GM12878 (cell line): Measurements from ENCODE around the gene ANKRD13B. TPM values are rescaled to one million over a fixed set of nuclear protein-coding genes. Genes with fewer than 3 reads are reported as not detected.

Experiments
- CBFB ChIP-seq: IDR thresholded peaks from 2 replicates; pipeline ENCODE4 v1.6.1; 2016; ENCODE audit warnings: antibody characterized with exemption, low read depth
- CHD2 ChIP-seq: IDR thresholded peaks from 2 replicates; pipeline ENCODE4 v1.6.1; 2011; ENCODE audit warnings: low read depth, low read length, improper control_type of control experiment, borderline replicate concordance
- EGR1 ChIP-seq, 2 experiments: IDR thresholded peaks; 1 replicate in 1 of 2; 2 replicates in 1 of 2; pipeline ENCODE4 v1.6.1; 2011 to 2012; ENCODE audit warnings: low read depth in 2 of 2, low read length in 2 of 2, borderline replicate concordance in 1 of 2, mild to moderate bottlenecking in 1 of 2, moderate library complexity in 1 of 2
- EZH2 ChIP-seq: IDR thresholded peaks from 2 replicates; pipeline ENCODE4 v1.6.1; 2012; ENCODE audit warnings: low read depth, mild to moderate bottlenecking, control low read depth, inconsistent platforms, low read length, borderline replicate concordance; ENCODE audit not compliant: control insufficient read depth
- FOXM1 ChIP-seq: IDR thresholded peaks from 2 replicates; pipeline ENCODE4 v1.6.1; 2012; ENCODE audit warnings: low read depth, mild to moderate bottlenecking, inconsistent platforms, low read length, moderate library complexity
- HDAC2 ChIP-seq: fragments of 200-600 bp; sonication (generic); IDR thresholded peaks from 2 replicates; pipeline ENCODE4 v1.6.1; 2017
- HDGF ChIP-seq: fragments of 450-650 bp; IDR thresholded peaks from 2 replicates; pipeline ENCODE4 v1.6.1; 2016; ENCODE audit warnings: antibody characterized with exemption
- MEF2A ChIP-seq: IDR thresholded peaks from 2 replicates; pipeline ENCODE4 v1.6.1; 2011; ENCODE audit warnings: low read depth, mild to moderate bottlenecking, low read length, moderate library complexity; ENCODE audit not compliant: insufficient read depth
- MTA2 ChIP-seq: fragments of 450-650 bp; IDR thresholded peaks from 2 replicates; pipeline ENCODE4 v1.6.1; 2016; ENCODE audit warnings: low read depth, mild to moderate bottlenecking, moderate library complexity
- NFYB ChIP-seq: IDR thresholded peaks from 2 replicates; pipeline ENCODE4 v1.6.1; 2011; ENCODE audit warnings: low read depth, mild to moderate bottlenecking, low read length, improper control_type of control experiment, moderate library complexity; ENCODE audit not compliant: insufficient read depth
- NRF1 ChIP-seq: conservative IDR thresholded peaks from 2 replicates; pipeline ENCODE4 v1.6.1; 2011; ENCODE audit warnings: mild to moderate bottlenecking, low read depth, low read length, improper control_type of control experiment
- PAX8 ChIP-seq: fragments of 450-650 bp; IDR thresholded peaks from 2 replicates; pipeline ENCODE4 v1.6.1; 2017; ENCODE audit warnings: mild to moderate bottlenecking, moderate library complexity
- PBX3 ChIP-seq: IDR thresholded peaks from 2 replicates; pipeline ENCODE4 v1.6.1; 2011; ENCODE audit warnings: mild to moderate bottlenecking, low read depth, low read length, moderate library complexity; ENCODE audit not compliant: insufficient replicate concordance
- POLR2AphosphoS2 ChIP-seq: IDR thresholded peaks from 2 replicates; pipeline ENCODE4 v1.6.1; 2011; ENCODE audit warnings: low read depth, mild to moderate bottlenecking, low read length, improper control_type of control experiment, moderate library complexity
- SMAD5 ChIP-seq: IDR thresholded peaks from 2 replicates; pipeline ENCODE4 v1.6.1; 2016; ENCODE audit warnings: antibody characterized with exemption, low read depth
- TAF1 ChIP-seq: IDR thresholded peaks from 2 replicates; pipeline ENCODE4 v1.6.1; 2011; ENCODE audit warnings: mild to moderate bottlenecking, low read depth, low read length, borderline replicate concordance
- TCF12 ChIP-seq: IDR thresholded peaks from 2 replicates; pipeline ENCODE4 v1.6.1; 2011; ENCODE audit warnings: low read depth, mild to moderate bottlenecking, low read length
- TCF3 ChIP-seq: IDR thresholded peaks from 2 replicates; pipeline ENCODE4 v1.6.1; 2012; ENCODE audit warnings: low read depth, mild to moderate bottlenecking, low read length, borderline replicate concordance; ENCODE audit not compliant: insufficient read depth
- ZBED1 ChIP-seq: IDR thresholded peaks from 2 replicates; pipeline ENCODE4 v1.6.1; 2016; ENCODE audit warnings: borderline replicate concordance
- polyA plus RNA-seq, 11 experiments: library from polyadenylated mRNA; depleted of rRNA in 4 of 11; unstranded in 6 of 11; stranded (reverse) in 5 of 11; fragments of >200 nt; fragmentation: Nextera tagmentation in 4 of 11; fragmentation: Illumina TruSeq in 1 of 11; extraction: Ambion mirVana in 4 of 11; extraction: Trizol in 1 of 11; gene quantifications; 1 replicate in 1 of 11; 2 replicates in 10 of 11; pipeline versions ENCODE4 v1.2.1 to v1.2.3, GENCODE V29; 2011 to 2016; ENCODE audit warnings: inconsistent platforms in 2 of 11, missing spikeins in 2 of 11, low read depth in 1 of 11
- total RNA-seq, 4 experiments: library from RNA; depleted of rRNA in 3 of 4; stranded (reverse); fragments of >200 nt in 3 of 4; fragmentation: Illumina TruSeq in 1 of 4; extraction: Trizol in 1 of 4; gene quantifications; 2 replicates each; pipeline versions ENCODE4 v1.2.1 to v1.2.3, GENCODE V29; 2013 to 2021
- TF ChIP-seq, protein P1 (sequence below): fragments of 450-650 bp; IDR thresholded peaks from 2 replicates; pipeline ENCODE4 v1.6.1; 2017; ENCODE audit warnings: mild to moderate bottlenecking, moderate library complexity
- TF ChIP-seq, protein P2 (sequence below): fragments of 450-650 bp; IDR thresholded peaks from 2 replicates; pipeline ENCODE4 v1.6.1; 2016; ENCODE audit warnings: mild to moderate bottlenecking, moderate library complexity, borderline replicate concordance

Gene ANKRD13B
- total and polyA plus RNA-seq, 10 of the 15 experiments (the other 5 are each of a cell fraction or from before 2014, with no cell fraction given) = 0.18 to 15.0 (median 2.8) TPM

GRCh38 chr17:29568331-29569244 is 24.3 kb upstream of the ANKRD13B start, which contains the start of gene TP53I13 (continued):
- TF ChIP-seq EGR1 (IDR thresholded peaks at IDR 0.05; ENCODE audit: borderline replicate concordance in 1 of 2, low read depth in 2 of 2, low read length in 2 of 2) (peak in 1 of 2 experiments; percentile 65; a peak in 1 of 3 replicates), PBX3 (no peak), ZBED1 (no peak), HDGF (no peak), TCF3 (no peak), TAF1 (no peak), MTA2 (no peak), POLR2AphosphoS2 (no peak; the same call in 1 of the 2 replicates), PAX8 (no peak), MEF2A (no peak), CBFB (no peak), SMAD5 (no peak; the same call in 1 of the 2 replicates), TCF12 (0 out of 2 replicates have a peak, but pooled peaks have one; percentile 2), NRF1 (no peak), CHD2 (no peak), FOXM1 (no peak), EZH2 (no peak), HDAC2 (no peak), NFYB (no peak)
- TF ChIP-seq, protein P1, sequence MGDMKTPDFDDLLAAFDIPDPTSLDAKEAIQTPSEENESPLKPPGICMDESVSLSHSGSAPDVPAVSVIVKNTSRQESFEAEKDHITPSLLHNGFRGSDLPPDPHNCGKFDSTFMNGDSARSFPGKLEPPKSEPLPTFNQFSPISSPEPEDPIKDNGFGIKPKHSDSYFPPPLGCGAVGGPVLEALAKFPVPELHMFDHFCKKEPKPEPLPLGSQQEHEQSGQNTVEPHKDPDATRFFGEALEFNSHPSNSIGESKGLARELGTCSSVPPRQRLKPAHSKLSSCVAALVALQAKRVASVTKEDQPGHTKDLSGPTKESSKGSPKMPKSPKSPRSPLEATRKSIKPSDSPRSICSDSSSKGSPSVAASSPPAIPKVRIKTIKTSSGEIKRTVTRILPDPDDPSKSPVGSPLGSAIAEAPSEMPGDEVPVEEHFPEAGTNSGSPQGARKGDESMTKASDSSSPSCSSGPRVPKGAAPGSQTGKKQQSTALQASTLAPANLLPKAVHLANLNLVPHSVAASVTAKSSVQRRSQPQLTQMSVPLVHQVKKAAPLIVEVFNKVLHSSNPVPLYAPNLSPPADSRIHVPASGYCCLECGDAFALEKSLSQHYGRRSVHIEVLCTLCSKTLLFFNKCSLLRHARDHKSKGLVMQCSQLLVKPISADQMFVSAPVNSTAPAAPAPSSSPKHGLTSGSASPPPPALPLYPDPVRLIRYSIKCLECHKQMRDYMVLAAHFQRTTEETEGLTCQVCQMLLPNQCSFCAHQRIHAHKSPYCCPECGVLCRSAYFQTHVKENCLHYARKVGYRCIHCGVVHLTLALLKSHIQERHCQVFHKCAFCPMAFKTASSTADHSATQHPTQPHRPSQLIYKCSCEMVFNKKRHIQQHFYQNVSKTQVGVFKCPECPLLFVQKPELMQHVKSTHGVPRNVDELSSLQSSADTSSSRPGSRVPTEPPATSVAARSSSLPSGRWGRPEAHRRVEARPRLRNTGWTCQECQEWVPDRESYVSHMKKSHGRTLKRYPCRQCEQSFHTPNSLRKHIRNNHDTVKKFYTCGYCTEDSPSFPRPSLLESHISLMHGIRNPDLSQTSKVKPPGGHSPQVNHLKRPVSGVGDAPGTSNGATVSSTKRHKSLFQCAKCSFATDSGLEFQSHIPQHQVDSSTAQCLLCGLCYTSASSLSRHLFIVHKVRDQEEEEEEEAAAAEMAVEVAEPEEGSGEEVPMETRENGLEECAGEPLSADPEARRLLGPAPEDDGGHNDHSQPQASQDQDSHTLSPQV = no peak
- TF ChIP-seq, protein P2, sequence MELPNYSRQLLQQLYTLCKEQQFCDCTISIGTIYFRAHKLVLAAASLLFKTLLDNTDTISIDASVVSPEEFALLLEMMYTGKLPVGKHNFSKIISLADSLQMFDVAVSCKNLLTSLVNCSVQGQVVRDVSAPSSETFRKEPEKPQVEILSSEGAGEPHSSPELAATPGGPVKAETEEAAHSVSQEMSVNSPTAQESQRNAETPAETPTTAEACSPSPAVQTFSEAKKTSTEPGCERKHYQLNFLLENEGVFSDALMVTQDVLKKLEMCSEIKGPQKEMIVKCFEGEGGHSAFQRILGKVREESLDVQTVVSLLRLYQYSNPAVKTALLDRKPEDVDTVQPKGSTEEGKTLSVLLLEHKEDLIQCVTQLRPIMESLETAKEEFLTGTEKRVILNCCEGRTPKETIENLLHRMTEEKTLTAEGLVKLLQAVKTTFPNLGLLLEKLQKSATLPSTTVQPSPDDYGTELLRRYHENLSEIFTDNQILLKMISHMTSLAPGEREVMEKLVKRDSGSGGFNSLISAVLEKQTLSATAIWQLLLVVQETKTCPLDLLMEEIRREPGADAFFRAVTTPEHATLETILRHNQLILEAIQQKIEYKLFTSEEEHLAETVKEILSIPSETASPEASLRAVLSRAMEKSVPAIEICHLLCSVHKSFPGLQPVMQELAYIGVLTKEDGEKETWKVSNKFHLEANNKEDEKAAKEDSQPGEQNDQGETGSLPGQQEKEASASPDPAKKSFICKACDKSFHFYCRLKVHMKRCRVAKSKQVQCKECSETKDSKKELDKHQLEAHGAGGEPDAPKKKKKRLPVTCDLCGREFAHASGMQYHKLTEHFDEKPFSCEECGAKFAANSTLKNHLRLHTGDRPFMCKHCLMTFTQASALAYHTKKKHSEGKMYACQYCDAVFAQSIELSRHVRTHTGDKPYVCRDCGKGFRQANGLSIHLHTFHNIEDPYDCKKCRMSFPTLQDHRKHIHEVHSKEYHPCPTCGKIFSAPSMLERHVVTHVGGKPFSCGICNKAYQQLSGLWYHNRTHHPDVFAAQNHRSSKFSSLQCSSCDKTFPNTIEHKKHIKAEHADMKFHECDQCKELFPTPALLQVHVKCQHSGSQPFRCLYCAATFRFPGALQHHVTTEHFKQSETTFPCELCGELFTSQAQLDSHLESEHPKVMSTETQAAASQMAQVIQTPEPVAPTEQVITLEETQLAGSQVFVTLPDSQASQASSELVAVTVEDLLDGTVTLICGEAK = no peak
